Measurements from ENCODE around the gene MAP2K2. TPM values are rescaled to one million over a fixed set of nuclear protein-coding genes. Genes with fewer than 3 reads are reported as not detected.

MAP2K2 gene
- total RNA-seq, 3 donors from 2014 or later: 50.8 to 72.8 (median 64.5) TPM

DNA sequence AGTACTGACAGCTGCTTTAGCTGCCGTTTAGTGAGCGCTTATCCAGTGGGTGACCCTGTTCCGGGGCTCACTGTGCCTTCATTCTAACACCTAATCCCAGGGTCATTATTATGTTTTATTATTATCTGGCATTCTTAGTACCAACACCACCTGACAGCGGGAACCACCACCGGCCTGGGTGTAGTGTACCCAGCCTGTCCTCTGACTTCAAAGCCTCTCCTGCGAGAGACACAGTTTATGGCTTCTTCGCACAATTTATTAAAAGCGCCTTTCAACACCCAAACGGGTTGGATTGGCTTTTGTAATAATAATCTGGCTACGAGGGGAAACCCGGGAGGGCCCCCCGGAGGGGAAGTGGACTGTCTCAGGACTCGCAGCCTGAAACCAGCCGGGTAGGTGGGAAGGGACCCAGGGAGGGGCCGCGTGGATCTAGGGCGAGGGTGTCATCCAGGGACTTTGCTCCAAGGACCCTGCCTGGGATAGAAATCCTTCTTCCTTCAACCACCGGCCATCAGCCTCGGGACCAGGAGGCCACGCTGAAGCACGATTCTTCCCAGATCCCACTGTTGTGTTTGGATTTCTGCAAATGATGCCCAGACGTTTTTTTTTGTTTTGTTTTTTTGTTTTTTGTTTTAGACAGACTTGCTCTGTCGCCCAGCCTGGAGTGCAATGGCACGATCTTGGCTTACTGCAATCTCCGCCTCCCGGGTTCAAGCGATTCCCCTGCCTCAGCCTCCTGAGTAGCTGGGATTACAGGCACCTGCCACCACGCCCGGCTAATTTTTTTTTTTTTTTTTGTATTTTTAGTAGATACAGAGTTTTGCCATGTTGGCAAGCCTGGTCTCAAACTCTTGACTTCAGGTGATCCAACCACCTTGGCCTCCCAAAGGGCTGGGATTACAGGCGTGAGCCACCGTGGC is 55.6 kb downstream of the MAP2K2 start:
- Histone ChIP-seq H3K27me3 (no peaks in the 10 kb centered on the region), H3K9me3 (no peaks in the 10 kb centered on the region), H3K36me3 (no peaks in the 10 kb centered on the region), H3K4me1 (peaks cover 4 to 5% of the 10 kb centered on the region in 2 donors), H3K4me3 (peak overlapping the region; percentile 83 to 100 (median 98)), H3K27ac (peak overlapping the region; percentile 96 to 100)
- DNase-seq (ENCODE audit: low spot score in 2 of 2): no peak
- TF ChIP-seq POLR2A (IDR thresholded peaks at IDR 0.05) (no peak), POLR2AphosphoS5 (IDR thresholded peaks at IDR 0.05) (no peak)
- TF ChIP-seq, protein P1, sequence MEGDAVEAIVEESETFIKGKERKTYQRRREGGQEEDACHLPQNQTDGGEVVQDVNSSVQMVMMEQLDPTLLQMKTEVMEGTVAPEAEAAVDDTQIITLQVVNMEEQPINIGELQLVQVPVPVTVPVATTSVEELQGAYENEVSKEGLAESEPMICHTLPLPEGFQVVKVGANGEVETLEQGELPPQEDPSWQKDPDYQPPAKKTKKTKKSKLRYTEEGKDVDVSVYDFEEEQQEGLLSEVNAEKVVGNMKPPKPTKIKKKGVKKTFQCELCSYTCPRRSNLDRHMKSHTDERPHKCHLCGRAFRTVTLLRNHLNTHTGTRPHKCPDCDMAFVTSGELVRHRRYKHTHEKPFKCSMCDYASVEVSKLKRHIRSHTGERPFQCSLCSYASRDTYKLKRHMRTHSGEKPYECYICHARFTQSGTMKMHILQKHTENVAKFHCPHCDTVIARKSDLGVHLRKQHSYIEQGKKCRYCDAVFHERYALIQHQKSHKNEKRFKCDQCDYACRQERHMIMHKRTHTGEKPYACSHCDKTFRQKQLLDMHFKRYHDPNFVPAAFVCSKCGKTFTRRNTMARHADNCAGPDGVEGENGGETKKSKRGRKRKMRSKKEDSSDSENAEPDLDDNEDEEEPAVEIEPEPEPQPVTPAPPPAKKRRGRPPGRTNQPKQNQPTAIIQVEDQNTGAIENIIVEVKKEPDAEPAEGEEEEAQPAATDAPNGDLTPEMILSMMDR (IDR thresholded peaks at IDR 0.05): no peak
- intact Hi-C loops (cut with DNase I; ENCODE audit: low total_unique reads): no loop called here

- Histone ChIP-seq H3K27ac (peak overlapping the region; percentile 96 to 100), H3K27me3 (no peaks in the 10 kb centered on the region), H3K4me3 (peak overlapping the region; percentile 83 to 100 (median 98)), H3K4me1 (peaks cover 12 to 13% of the 10 kb centered on the region in 2 donors), H3K9me3 (no peaks in the 10 kb centered on the region), H3K36me3 (no peaks in the 10 kb centered on the region)
- no peak for DNase-seq (ENCODE audit: low spot score in 2 of 2)
- TF ChIP-seq, protein P1 (IDR thresholded peaks at IDR 0.05): no peak
- TF ChIP-seq POLR2AphosphoS5 (IDR thresholded peaks at IDR 0.05): peak in 1 of 3 donors; percentile 29
- intact Hi-C loops (cut with DNase I; ENCODE audit: low total_unique reads): no loop called here
These were observed 56.4 kb downstream of the MAP2K2 start for GRCh38 chr19:4067396-4068046.

GRCh38 chr19:4066682-4067395 is 57.1 kb downstream of the MAP2K2 start, which contains the start of gene ZBTB7A:
TSS of gene ZBTB7A (minus strand) at chr19:4066899. CDS start at chr19:4055232, 11,667 bp downstream.
- Histone ChIP-seq H3K27me3 (no peaks in the 10 kb centered on the region), H3K4me1 (peaks cover 18 to 20% of the 10 kb centered on the region in 2 donors), H3K36me3 (no peaks in the 10 kb centered on the region), H3K9me3 (no peaks in the 10 kb centered on the region), H3K4me3 (peak within 1 kb of the TSS; percentile 83 to 100 (median 98)), H3K27ac (peak within 1 kb of the TSS; percentile 96 to 100)
- TF ChIP-seq POLR2AphosphoS5 (IDR thresholded peaks at IDR 0.05) (peak in 2 of 3 donors; percentile 17 to 23), POLR2A (IDR thresholded peaks at IDR 0.05) (no peak)
- TF ChIP-seq, protein P1 (IDR thresholded peaks at IDR 0.05): peak in 1 of 3 donors; percentile 8
- peak; percentile 79 to 84 for DNase-seq (ENCODE audit: low spot score in 2 of 2)
- intact Hi-C loops (cut with DNase I; ENCODE audit: low total_unique reads): no loop called here

DNA sequence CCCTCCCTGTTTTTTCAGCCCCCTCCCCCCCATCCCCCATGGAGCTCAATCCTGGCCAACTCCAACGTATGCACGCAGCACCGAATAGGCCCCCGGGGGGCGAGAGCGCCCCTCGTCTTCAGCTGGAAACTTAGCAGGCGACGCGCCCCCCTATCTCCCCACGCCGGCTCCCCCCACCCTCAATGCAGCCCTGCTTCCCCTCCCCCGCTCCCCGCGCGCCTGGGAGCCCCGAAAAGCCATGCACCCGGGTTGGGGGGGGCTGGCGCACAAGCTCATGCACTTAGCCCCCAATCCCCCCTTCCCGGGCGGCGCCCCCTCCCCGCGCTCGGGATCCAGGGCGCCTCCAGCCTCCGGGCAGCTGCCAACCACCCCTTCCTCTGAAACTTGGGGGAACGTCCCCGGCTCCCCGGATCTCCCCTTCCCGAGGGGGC is 57.7 kb downstream of the MAP2K2 start:
- peak overlapping the region; percentile 83 to 100 (median 98) for H3K4me3 ChIP-seq
- intact Hi-C loops (cut with DNase I; ENCODE audit: low total_unique reads): no loop called here
- DNase-seq (ENCODE audit: low spot score in 2 of 2): no peak
- H3K36me3 ChIP-seq: no peaks in the 10 kb centered on the region
- no peaks in the 10 kb centered on the region for H3K27me3 ChIP-seq
- peaks cover 25% of the 10 kb centered on the region in 2 donors for H3K4me1 ChIP-seq
- no peaks in the 10 kb centered on the region for H3K9me3 ChIP-seq
- TF ChIP-seq POLR2A (IDR thresholded peaks at IDR 0.05): no peak
- TF ChIP-seq, protein P1 (IDR thresholded peaks at IDR 0.05): no peak
- no peak for TF ChIP-seq POLR2AphosphoS5 (IDR thresholded peaks at IDR 0.05)
- H3K27ac ChIP-seq: peak overlapping the region; percentile 96 to 100
